Astrocyte (in vitro differentiated cells and primary cell): ENCODE results near the gene FOXL3. TPM values are rescaled to one million over a fixed set of nuclear protein-coding genes. Genes with fewer than 3 reads are reported as not detected.
A peak's percentile ranks its signal among the peaks of the same experiment; 100 is the strongest.
"Not testable (repeated sequence)": the region's sequence is repeated elsewhere in the genome, so short reads cannot be mapped to it uniquely, and the experiment has no call there.

Experiments used
- DNase-seq: peaks from one replicate; pipeline ENCODE4 v3.0.0-alpha.2; 2010; ENCODE audit warnings: low read depth
- FAIRE-seq: peaks from 2 replicates; lab custom pipeline; 2011; peaks lifted over from hg19 to GRCh38; lab: Jason Lieb, UNC
- H2AFZ ChIP-seq: 2 replicates; pipeline ENCODE4 v1.6.0; 2012; ENCODE audit warnings: low read depth, low read length, inconsistent platforms
- H3K27ac ChIP-seq: 2 replicates; pipeline ENCODE4 v1.5.1; 2011; ENCODE audit warnings: low read depth, low read length, inconsistent platforms
- H3K27me3 ChIP-seq: 2 replicates; pipeline ENCODE4 v1.6.0; 2011; ENCODE audit warnings: low read length, inconsistent platforms; ENCODE audit not compliant: insufficient read depth
- H3K36me3 ChIP-seq: 2 replicates; pipeline ENCODE4 v1.5.1; 2011; ENCODE audit warnings: low read length, inconsistent platforms; ENCODE audit not compliant: insufficient read depth
- H3K4me1 ChIP-seq: 2 replicates; pipeline ENCODE4 v1.5.1; 2011; ENCODE audit warnings: low read length, inconsistent platforms; ENCODE audit not compliant: insufficient read depth
- H3K4me2 ChIP-seq: 2 replicates; pipeline ENCODE4 v1.6.0; 2012; ENCODE audit warnings: low read length, inconsistent platforms
- H3K4me3 ChIP-seq: 2 replicates; pipeline ENCODE4 v1.5.1; 2011; ENCODE audit warnings: low read depth, mild to moderate bottlenecking, low read length, inconsistent platforms; ENCODE audit not compliant: insufficient read depth
- H3K79me2 ChIP-seq: 2 replicates; pipeline ENCODE4 v1.6.0; 2012; ENCODE audit warnings: mild to moderate bottlenecking, low read length, inconsistent platforms; ENCODE audit not compliant: insufficient read depth
- H3K9ac ChIP-seq: 2 replicates; pipeline ENCODE4 v1.6.0; 2012; ENCODE audit warnings: mild to moderate bottlenecking, low read length, inconsistent platforms
- H3K9me3 ChIP-seq: 2 replicates; pipeline ENCODE4 v1.5.1; 2012; ENCODE audit warnings: low read depth, mild to moderate bottlenecking, low read length, inconsistent platforms; ENCODE audit not compliant: insufficient read depth
- H4K20me1 ChIP-seq: 2 replicates; pipeline ENCODE4 v1.6.0; 2012; ENCODE audit warnings: low read length, inconsistent platforms; ENCODE audit not compliant: insufficient read depth
- H3K27ac Mint-ChIP-seq: one replicate; pipeline ENCODE4 v1.8.0; 2021; ENCODE audit warnings: mild to moderate bottlenecking, mixed read lengths; ENCODE audit not compliant: unreplicated experiment
- H3K27me3 Mint-ChIP-seq: one replicate; pipeline ENCODE4 v1.8.0; 2021; ENCODE audit warnings: low read depth, mixed read lengths; ENCODE audit not compliant: unreplicated experiment
- H3K36me3 Mint-ChIP-seq: one replicate; pipeline ENCODE4 v1.8.0; 2021; ENCODE audit warnings: low read depth, mixed read lengths; ENCODE audit not compliant: unreplicated experiment
- H3K4me1 Mint-ChIP-seq: one replicate; pipeline ENCODE4 v1.8.0; 2021; ENCODE audit warnings: low read depth, mixed read lengths; ENCODE audit not compliant: unreplicated experiment
- H3K4me3 Mint-ChIP-seq: one replicate; pipeline ENCODE4 v1.8.0; 2021; ENCODE audit warnings: mild to moderate bottlenecking, moderate library complexity, mixed read lengths; ENCODE audit not compliant: unreplicated experiment
- H3K9me3 Mint-ChIP-seq: one replicate; pipeline ENCODE4 v1.8.0; 2021; ENCODE audit warnings: mild to moderate bottlenecking, mixed read lengths; ENCODE audit not compliant: unreplicated experiment
- EZH2 ChIP-seq: IDR thresholded peaks from 2 replicates; pipeline ENCODE4 v1.6.1; 2012; ENCODE audit warnings: mild to moderate bottlenecking, low read length, inconsistent platforms; ENCODE audit not compliant: insufficient read depth
- total RNA-seq: library from RNA; stranded (reverse); gene quantifications from 2 replicates; pipeline ENCODE4 v1.2.1, GENCODE V29; 2021
- TF ChIP-seq, protein P1 (sequence below): IDR thresholded peaks from 2 replicates; pipeline ENCODE4 v1.5.1; 2011; ENCODE audit warnings: low read depth, mild to moderate bottlenecking, inconsistent platforms, low read length, moderate library complexity; ENCODE audit not compliant: insufficient read depth

Gene FOXL3
- total RNA-seq, 1 donor from 2014 or later, result not detected

DNA sequence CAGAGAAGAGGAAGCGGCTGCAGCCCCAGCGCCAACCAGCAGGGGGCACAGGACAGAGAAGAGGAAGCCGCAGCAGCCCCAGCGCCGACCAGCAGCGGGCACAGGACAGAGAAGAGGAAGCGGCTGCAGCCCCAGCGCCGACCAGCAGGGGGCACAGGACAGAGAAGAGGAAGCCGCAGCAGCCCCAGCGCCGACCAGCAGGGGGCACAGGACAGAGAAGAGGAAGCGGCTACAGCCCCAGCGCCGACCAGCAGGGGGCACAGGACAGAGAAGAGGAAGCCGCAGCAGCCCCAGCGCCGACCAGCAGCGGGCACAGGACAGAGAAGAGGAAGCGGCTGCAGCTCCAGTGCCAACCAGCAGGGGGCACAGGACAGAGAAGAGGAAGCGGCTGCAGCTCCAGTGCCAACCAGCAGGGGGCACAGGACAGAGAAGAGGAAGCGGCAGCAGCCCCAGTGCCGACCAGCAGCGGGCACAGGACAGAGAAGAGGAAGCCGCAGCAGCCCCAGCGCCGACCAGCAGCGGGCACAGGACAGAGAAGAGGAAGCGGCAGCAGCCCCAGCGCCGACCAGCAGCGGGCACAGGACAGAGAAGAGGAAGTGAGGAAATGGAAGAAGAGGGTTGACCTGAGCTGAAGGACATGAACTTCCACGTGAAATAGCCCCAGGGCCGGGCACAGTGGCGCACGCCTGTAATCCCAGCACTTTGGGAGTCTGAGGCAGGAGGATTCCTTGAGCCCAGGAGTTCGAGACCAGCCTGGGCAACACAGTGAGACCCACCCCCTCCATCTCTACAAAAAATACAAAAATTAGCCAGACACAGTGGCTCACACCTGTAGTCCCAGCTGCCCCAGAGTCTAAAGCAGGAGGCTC lies 26.3 kb upstream of the FOXL3 start:
- Mint-ChIP-seq H3K27me3 (peaks cover 11% of the 10 kb centered on the region), H3K9me3 (peaks cover 21% of the 10 kb centered on the region)
- not testable (repeated sequence) for H3K4me2 ChIP-seq, H3K27ac Mint-ChIP-seq, H3K27ac ChIP-seq, H2AFZ ChIP-seq, H3K4me1 Mint-ChIP-seq, H3K79me2 ChIP-seq, H4K20me1 ChIP-seq, FAIRE-seq, H3K4me3 ChIP-seq, DNase-seq, H3K27me3 ChIP-seq, H3K36me3 ChIP-seq, H3K4me1 ChIP-seq, H3K36me3 Mint-ChIP-seq, H3K4me3 Mint-ChIP-seq, H3K9ac ChIP-seq
- TF ChIP-seq, protein P1, sequence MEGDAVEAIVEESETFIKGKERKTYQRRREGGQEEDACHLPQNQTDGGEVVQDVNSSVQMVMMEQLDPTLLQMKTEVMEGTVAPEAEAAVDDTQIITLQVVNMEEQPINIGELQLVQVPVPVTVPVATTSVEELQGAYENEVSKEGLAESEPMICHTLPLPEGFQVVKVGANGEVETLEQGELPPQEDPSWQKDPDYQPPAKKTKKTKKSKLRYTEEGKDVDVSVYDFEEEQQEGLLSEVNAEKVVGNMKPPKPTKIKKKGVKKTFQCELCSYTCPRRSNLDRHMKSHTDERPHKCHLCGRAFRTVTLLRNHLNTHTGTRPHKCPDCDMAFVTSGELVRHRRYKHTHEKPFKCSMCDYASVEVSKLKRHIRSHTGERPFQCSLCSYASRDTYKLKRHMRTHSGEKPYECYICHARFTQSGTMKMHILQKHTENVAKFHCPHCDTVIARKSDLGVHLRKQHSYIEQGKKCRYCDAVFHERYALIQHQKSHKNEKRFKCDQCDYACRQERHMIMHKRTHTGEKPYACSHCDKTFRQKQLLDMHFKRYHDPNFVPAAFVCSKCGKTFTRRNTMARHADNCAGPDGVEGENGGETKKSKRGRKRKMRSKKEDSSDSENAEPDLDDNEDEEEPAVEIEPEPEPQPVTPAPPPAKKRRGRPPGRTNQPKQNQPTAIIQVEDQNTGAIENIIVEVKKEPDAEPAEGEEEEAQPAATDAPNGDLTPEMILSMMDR, result peak; percentile 15
- peaks cover 12% of the 10 kb centered on the region for H3K9me3 ChIP-seq

DNA sequence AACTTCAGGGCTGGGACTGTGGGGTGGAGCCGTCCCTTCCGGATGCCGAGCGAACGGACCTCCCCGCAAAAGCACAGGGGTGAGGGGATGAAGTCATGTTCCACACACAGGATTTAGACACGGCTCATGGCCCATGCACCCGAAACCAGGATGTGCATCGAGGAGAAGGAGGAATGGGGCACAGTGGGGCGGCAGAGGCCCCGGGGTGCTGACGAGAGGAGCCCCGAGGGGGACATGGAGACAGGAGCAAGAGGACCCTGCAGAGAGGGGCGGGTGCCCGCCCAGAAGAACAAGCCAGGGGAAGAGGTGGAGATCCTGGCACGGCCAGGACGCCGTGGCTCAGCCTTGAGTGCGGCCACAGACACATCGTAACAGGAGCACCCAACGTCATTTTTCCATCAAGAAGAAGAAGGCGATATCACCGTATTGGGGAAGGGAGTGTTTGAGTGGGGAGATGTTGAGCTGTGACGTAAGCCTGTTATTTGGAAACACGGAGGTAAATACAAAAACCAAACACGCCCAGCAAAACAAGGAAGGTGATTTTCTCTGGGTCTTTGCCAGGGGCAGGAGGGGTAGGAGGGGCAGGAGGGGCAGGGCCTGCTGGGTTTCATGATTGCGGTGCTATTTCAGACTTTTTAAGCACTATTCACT lies 25.3 kb upstream of the FOXL3 start:
- H3K9ac ChIP-seq, result no peak overlapping the region
- H3K4me3 ChIP-seq, result no peak overlapping the region
- Mint-ChIP-seq H3K27me3 (peaks cover 13% of the 10 kb centered on the region), H3K36me3 (no peaks in the 10 kb centered on the region), H3K9me3 (peaks cover 22% of the 10 kb centered on the region), H3K27ac (peak overlapping the region; percentile 41), H3K4me3 (no peak overlapping the region), H3K4me1 (no peaks in the 10 kb centered on the region)
- H3K27ac ChIP-seq, result no peak overlapping the region
- no peak overlapping the region for H2AFZ ChIP-seq
- no peak for TF ChIP-seq EZH2
- TF ChIP-seq, protein P1, result no peak
- no peak for FAIRE-seq
- H3K79me2 ChIP-seq, result no peaks in the 10 kb centered on the region
- H3K36me3 ChIP-seq, result no peaks in the 10 kb centered on the region
- no peak overlapping the region for H3K4me2 ChIP-seq
- H4K20me1 ChIP-seq, result peaks cover 5% of the 10 kb centered on the region
- no peak for DNase-seq
- H3K4me1 ChIP-seq, result no peaks in the 10 kb centered on the region
- H3K27me3 ChIP-seq, result no peaks in the 10 kb centered on the region
- peaks cover 12% of the 10 kb centered on the region for H3K9me3 ChIP-seq
